Measurements from ENCODE around the gene MOB3A. TPM values are rescaled to one million over a fixed set of nuclear protein-coding genes. Genes with fewer than 3 reads are reported as not detected.

The MOB3A gene
- total and polyA plus RNA-seq, 10 of the 15 experiments (the other 5 are each of a cell fraction or from before 2014, with no cell fraction given), result 7.5 to 229 (median 79.4) TPM

GRCh38 chr19:2051773-2052704, 44.1 kb downstream of the MOB3A start (continued):
- no peak for TF ChIP-seq PAX8 (IDR thresholded peaks at IDR 0.05)
- no peak for TF ChIP-seq ZBTB4 (CRISPR knock-in tag; IDR thresholded peaks at IDR 0.05)
- no peak; the same call in 1 of the 2 replicates for TF ChIP-seq MXI1 (IDR thresholded peaks at IDR 0.05; ENCODE audit: low read depth, low read length)
- TF ChIP-seq CHD1 (IDR thresholded peaks at IDR 0.05; ENCODE audit: low read depth, low read length), result no peak
- TF ChIP-seq, protein P1, sequence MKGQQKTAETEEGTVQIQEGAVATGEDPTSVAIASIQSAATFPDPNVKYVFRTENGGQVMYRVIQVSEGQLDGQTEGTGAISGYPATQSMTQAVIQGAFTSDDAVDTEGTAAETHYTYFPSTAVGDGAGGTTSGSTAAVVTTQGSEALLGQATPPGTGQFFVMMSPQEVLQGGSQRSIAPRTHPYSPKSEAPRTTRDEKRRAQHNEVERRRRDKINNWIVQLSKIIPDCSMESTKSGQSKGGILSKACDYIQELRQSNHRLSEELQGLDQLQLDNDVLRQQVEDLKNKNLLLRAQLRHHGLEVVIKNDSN (IDR thresholded peaks at IDR 0.05; ENCODE audit: borderline replicate concordance, extremely low read length, insufficient read depth, low read depth, low read length), result no peak
- TF ChIP-seq CEBPB (IDR thresholded peaks at IDR 0.05; ENCODE audit: borderline replicate concordance in 1 of 2, low read depth in 2 of 2, low read length in 2 of 2), result no peak
- no peak; a peak in 1 of 6 replicates for TF ChIP-seq CTCF (IDR thresholded peaks at IDR 0.05 in 2 of 3, conservative IDR thresholded peaks at IDR 0.05 in 1 of 3; ENCODE audit: control insufficient read depth in 2 of 3, extremely low read depth in 1 of 3, insufficient read depth in 1 of 3, low read depth in 3 of 3, low read length in 3 of 3)
- TF ChIP-seq CBX3 (IDR thresholded peaks at IDR 0.05; ENCODE audit: borderline replicate concordance, low read depth), result no peak
- no peak for TF ChIP-seq SIN3A (IDR thresholded peaks at IDR 0.05; ENCODE audit: low read depth, low read length)
- TF ChIP-seq TCF12 (IDR thresholded peaks at IDR 0.05; ENCODE audit: low read depth, low read length), result 0 out of 2 replicates have a peak, but pooled peaks have one; percentile 66
- TF ChIP-seq, protein P2, sequence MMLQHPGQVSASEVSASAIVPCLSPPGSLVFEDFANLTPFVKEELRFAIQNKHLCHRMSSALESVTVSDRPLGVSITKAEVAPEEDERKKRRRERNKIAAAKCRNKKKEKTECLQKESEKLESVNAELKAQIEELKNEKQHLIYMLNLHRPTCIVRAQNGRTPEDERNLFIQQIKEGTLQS (IDR thresholded peaks at IDR 0.05; ENCODE audit: borderline replicate concordance, extremely low read depth, low read depth, low read length), result no peak
- TF ChIP-seq PKNOX1 (IDR thresholded peaks at IDR 0.05), result 0 out of 2 replicates have a peak, but pooled peaks have one; percentile 1
- TF ChIP-seq RELA (IDR thresholded peaks at IDR 0.05; ENCODE audit: borderline replicate concordance, partially characterized antibody), result peak; percentile 93
- no peak for TF ChIP-seq ZBTB33 (IDR thresholded peaks at IDR 0.05)
- peak; percentile 82 for TF ChIP-seq MEF2B (IDR thresholded peaks at IDR 0.05; ENCODE audit: partially characterized antibody, poor library complexity, severe bottlenecking)

Measured in GM12878 (cell line).